Activated effector memory CD4-positive, alpha-beta T cell treated with Interleukin-2 at 50 U/mL for 16 hours (primary cell): ENCODE results near the gene RAD51.
A peak's percentile ranks its signal among the peaks of the same experiment; 100 is the strongest.
"Not testable (repeated sequence)": the region's sequence is repeated elsewhere in the genome, so short reads cannot be mapped to it uniquely, and the experiment has no call there.

Source experiments
- DNase-seq: peaks from one replicate; pipeline ENCODE4 v3.0.0-alpha.2; 2020

The RAD51 gene

DNA sequence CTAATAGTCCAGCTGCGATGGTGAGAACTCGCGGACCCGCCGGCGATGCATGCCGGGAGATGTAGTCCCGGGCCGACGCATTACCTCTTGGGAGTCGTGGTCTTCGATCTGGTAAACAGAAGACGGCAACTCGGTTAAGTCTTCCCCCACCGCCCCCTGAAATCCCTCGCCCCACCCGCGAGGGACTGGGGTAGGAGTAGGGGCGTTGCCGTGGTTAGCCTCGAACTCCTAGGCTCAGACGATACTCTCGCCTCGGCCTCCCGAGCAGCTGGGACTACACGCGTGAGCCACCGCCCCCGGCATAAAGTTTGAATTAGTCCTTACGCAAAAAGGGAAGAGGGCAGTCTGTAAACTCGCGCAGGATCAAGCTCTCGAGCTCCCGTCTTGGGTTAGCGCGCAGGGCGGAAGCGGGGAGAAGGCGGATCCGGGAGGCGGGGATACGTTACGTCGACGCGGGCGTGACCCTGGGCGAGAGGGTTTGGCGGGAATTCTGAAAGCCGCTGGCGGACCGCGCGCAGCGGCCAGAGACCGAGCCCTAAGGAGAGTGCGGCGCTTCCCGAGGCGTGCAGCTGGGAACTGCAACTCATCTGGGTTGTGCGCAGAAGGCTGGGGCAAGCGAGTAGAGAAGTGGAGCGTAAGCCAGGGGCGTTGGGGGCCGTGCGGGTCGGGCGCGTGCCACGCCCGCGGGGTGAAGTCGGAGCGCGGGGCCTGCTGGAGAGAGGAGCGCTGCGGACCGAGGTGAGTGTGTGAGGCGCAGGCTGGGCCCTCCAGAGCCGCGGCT lies at the start of gene RAD51:
Gene RAD51, plus strand, starts transcription at position 487 of the 781 bp plus-strand sequence. CDS start 3,585 bp downstream, outside the sequence.
- DNase-seq = peak; percentile 90

DNA sequence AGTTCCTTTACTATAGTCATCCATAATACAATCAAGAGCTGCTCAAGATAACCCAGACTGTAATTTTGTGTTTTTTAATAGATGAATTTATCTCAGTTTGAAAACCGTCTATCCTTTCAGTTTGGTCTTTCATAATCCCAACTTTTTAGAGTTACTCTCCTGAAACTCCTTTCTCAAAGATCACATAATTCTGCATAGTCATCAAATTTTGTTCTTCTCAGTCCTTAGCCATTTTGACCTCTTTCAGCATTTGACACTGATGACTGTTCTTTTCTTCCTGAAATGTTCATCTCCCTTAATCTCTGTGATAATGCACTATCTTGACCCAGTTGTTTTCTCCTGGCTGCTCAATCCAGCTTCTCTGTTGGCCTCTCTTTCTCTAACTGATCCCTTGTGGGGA lies 47.5 kb upstream of the RAD51 start:
- no peak for DNase-seq

DNA sequence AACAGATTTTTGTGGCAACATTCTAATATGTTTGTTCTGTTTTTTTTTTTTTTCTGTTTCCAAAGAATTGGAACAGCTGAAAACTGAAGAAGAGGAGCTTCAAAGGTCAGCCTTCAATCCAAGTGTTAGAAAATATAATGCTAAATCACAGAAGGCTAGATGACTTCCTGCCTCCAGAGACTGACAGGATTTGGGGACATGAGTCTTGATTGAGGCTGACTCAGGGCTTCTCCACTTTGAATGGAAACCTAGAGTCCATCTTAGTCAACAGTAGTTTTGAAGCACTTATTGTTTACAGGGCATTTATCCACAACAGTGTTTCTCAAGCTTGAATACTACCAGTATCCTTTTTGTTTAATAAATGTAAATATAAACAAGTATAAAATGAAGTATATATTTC lies 44.5 kb upstream of the RAD51 start:
- no peak for DNase-seq

GRCh38 chr15:40660686-40661085 lies 34.3 kb upstream of the RAD51 start:
- DNase-seq = no peak

DNA sequence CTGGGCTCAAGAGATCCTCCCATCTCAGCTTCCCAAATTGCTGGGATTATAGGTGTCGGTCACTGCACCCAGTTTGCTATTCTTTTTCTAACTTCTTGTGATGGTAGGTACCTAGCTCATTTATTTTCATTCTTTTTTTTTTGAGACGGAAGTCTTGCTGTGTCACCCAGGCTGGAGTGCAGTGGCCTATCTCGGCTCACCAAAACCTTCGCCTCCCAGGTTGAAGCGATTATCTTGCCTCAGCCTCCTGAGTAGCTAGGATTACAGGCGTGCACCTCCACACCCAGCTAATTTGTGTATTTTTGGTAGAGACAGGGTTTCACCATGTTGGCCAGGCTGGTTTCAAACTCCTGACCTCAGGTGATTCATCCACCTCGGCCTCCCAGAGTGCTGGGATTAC lies 30.1 kb upstream of the RAD51 start:
- DNase-seq = no peak

DNA sequence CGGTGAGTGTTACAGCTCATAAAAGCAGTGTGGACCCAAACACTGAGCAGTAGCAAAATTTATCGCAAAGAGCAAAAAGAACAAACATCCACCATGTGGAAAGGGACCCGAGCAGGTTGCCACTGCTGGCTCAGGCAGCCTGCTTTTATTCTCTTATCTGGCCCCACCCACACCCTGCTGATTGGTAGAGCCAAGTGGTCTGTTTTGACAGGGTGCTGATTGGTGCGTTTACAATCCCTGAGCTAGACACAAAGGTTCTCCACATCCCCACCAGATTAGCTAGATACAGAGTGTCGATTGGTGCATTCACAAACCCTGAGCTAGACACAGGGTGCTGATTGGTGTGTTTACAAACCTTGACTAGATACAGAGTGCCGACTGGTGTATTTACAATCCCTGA lies 18.7 kb upstream of the RAD51 start:
- not testable (repeated sequence) for DNase-seq

- not testable (repeated sequence) for DNase-seq
Measured at GRCh38 chr15:40676906-40677305, 18.1 kb upstream of the RAD51 start.

GRCh38 chr15:40680151-40680550 lies 14.8 kb upstream of the RAD51 start:
- DNase-seq = no peak

DNA sequence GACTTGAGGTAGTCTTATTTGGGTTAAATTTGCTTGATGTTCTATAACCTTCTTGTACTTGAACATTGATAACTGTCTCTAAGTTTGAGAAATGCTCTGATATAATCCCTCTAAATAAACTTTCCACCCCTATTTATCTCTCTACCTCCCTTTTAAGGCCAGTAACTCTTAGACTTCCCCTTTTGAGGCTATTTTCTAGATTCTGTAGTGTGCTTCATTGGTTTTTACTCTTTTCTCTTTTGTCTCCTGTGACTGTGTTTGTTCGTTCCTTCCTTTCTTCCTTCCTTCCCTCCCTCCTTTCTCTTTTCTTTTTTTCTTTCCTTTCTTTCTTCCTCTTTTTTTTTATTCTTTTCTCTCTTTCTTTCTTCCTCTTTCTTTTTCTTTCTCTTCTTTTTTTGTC lies 14.0 kb upstream of the RAD51 start:
- not testable (repeated sequence) for DNase-seq

DNA sequence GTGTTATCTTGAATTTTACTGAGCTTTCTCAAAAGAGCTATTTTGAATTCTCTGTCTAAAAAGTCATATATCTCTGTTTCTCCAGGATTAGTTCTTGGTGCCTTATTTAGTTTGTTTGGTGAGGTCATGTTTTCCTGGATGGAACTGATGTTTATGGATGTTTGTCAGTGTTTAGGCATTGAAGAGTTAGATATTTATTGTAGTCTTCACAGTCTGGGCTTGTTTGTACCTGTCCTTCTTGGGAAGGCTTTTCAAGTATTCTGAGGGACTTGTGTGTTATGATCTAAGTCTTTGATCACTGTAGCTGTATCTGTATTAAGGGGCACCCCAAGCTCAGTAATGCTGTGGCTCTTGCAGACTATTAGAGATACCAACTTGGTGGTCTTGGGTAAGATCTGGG lies 10.6 kb upstream of the RAD51 start:
- DNase-seq = no peak

DNA sequence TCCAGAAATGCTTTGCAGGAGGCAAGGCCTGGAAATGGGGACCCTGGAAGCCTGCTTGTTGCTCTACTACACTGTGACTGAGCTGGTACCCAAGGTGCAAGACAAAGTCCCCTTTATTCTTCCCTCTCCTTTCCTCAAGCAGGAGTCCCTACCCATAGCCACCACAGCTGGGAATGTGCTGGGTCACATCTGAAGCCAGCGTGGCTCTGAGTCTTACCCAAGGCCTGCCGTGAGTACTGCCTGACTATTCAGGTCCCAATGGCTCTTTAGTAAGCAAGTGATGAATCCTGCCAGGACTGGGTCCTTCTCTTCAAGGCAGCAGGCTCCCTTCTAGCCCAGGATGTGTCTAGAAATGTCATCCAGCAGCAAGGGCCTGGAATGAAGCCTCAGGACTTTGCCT lies 9.6 kb upstream of the RAD51 start:
- DNase-seq = no peak

DNA sequence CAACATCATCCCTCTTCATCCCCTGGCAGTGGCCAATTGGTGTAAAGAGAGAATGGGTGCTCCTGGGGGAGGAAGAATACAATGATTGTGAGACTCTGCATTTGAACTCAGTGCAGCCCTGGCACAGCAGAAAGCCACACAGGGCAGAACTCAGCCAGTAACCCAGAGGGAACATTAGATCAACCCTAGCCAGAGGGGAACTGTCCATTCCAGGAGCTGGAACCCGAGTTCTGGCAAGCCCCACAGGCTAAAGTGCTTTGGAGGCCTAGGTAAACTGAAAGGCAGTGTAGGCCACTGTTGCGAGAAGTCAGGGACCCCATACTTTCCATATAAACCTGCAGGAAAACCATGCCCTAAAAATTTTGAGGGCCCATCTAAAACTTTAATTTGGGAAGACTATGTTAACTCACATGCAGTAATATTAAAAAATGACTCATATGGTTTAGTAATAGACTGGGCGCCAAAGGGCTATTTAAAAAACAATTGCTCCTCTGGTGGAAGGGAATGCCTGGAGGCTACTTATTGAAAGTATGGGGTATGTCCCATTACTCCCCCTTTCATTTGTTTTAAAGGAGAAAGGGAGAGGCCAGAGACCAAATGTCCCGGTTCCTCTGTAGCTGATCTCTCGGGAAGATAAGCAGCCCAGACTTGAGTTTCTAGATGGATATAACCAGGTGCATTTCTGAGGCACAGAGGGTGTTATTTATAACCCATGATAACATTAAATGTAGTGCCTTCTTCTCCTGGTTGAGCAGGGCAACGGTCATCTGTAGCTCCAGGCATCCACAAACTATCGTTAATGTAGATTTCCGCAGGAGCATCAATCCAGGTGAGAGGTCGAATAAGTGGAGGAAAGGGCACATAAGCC lies 5.8 kb upstream of the RAD51 start:
- DNase-seq = no peak

GRCh38 chr15:40691737-40692136 lies 3.2 kb upstream of the RAD51 start:
- DNase-seq = no peak

DNA sequence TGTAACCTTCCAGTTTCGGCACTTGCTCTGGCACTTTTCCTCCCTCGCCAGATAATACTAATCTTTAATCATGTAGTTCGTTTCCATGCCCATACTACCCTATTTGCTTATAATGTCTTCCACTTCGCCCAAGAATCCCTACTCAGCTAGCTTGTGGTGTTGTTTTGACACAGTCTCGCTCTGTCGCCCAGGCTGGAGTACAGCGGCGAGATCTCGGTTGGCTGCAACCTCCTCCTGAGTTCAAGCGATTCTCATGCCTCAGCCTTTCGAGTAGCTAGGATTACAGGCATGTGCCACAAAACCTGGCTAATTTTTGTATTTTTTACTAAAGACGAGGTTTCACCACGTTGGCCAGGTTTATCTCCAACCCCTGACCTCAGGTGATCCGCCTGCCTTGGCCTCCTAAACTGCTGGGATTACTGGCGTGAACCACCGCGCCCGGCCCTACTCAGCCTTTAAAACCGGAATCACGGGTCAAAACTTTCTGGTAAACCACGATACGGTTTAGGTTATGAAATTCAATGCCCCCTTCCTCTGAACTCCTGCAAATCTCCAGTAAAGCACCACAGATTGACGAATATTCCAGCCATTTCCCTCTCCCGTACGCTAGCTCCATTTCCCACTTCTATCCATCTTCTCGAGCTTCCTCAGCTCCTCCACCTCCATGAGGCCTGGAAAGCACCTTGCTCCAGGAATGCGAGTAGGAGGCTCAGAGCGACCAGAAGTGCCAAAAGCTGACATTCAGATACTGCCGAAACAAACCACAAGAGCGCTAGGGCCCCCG lies 878 bp upstream of the RAD51 start:
- no peak for DNase-seq

GRCh38 chr15:40695469-40695890 lies 506 bp downstream of the RAD51 start:
- DNase-seq = no peak

GRCh38 chr15:40696228-40696627 lies 1.3 kb downstream of the RAD51 start:
- DNase-seq = no peak

- no peak for DNase-seq
Measured at GRCh38 chr15:40697916-40698315, 2.9 kb downstream of the RAD51 start.

GRCh38 chr15:40702077-40702476 lies 7.1 kb downstream of the RAD51 start:
- DNase-seq = no peak

DNA sequence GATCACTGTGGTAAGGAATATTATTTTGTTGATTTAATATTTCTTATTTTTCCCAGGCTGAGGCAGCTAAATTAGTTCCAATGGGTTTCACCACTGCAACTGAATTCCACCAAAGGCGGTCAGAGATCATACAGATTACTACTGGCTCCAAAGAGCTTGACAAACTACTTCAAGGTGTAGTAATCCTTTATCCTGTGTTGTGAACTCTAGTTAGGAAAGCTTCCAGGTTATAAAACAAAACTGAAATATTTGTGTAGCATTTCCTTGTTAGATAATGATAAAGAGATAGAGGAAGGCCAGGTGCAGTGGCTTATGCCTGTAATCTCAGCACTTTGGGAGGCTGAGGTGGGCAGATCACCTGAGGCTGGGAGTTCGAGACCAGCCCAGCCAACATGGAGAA lies 11.1 kb downstream of the RAD51 start:
- DNase-seq = no peak

- no peak for DNase-seq
Measured at GRCh38 chr15:40714144-40714543, 19.2 kb downstream of the RAD51 start.

DNA sequence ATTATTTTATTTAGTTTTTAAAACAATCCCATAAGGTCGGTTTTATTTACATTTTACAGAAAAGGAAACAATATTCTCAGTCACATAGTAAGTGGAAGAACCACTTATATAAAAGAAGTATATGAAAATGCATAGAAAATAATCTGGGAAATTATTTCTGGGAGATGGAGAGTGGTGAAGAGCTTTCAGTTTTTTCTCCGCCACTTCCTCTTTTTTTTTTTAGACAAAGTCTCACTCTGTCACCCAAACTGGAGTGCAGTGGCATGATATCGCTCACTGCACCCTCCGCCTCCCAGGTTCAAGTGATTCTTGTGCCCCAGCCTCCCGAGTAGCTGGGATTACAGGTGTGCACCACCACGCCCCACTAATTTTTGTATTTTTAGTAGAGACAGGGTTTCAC lies 21.2 kb downstream of the RAD51 start:
- DNase-seq = no peak

GRCh38 chr15:40721701-40722100 lies 26.7 kb downstream of the RAD51 start:
- no peak for DNase-seq

DNA sequence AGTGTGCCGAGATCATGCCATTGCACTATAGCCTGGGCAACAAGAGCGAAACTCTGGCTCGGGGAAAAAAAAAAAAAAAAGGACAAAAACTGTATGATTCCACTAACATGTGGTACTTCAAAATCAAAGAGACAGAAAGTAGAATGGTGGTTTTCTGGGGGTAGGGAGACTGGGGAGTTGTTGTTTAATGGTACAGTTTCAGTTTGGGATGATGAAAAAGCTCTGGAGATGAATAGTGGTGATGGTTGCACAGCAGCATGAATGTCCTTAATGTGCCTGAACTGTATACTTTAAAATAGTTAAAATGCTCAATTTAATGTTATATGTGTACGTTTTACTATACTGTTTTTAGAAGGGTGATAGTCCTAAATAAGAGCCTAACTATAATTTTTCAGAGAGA lies 27.4 kb downstream of the RAD51 start:
- DNase-seq = no peak
